SIG-M5 treated with dmso at 0.1 percent for 504 hours (cell line): ENCODE data around the gene KIF13A.
"Not testable (repeated sequence)": the region's sequence is repeated elsewhere in the genome, so short reads cannot be mapped to it uniquely, and the experiment has no call there.

Experiments
- DNase-seq: peaks from one replicate; lab custom pipeline; 2025; ENCODE audit not compliant: unreplicated experiment; lab: John Stamatoyannopoulos, UW

KIF13A gene

GRCh38 chr6:17904491-17905120 lies 82.8 kb downstream of the KIF13A start:
- no peak for DNase-seq

GRCh38 chr6:17902974-17903373 lies 84.5 kb downstream of the KIF13A start:
- no peak for DNase-seq

- no peak for DNase-seq
Observed at GRCh38 chr6:17901493-17901892, 85.9 kb downstream of the KIF13A start.

GRCh38 chr6:17900011-17900410 lies 87.4 kb downstream of the KIF13A start:
- no peak for DNase-seq

- no peak for DNase-seq
Observed at GRCh38 chr6:17899491-17899890, 87.9 kb downstream of the KIF13A start.

GRCh38 chr6:17897681-17898080 lies 89.8 kb downstream of the KIF13A start:
- DNase-seq = no peak

GRCh38 chr6:17894905-17895304 lies 92.5 kb downstream of the KIF13A start:
- DNase-seq = no peak

GRCh38 chr6:17894191-17894590 lies 93.2 kb downstream of the KIF13A start:
- no peak for DNase-seq

- DNase-seq = peak; percentile 47
Observed at GRCh38 chr6:17892097-17892686, 95.2 kb downstream of the KIF13A start.

GRCh38 chr6:17890309-17890708 lies 97.1 kb downstream of the KIF13A start:
- DNase-seq = no peak

- not testable (repeated sequence) for DNase-seq
Observed at GRCh38 chr6:17889777-17890176, 97.7 kb downstream of the KIF13A start.

- no peak for DNase-seq
Observed at GRCh38 chr6:17886891-17887290, 100.5 kb downstream of the KIF13A start.

- DNase-seq = no peak
Observed at GRCh38 chr6:17885889-17886576, 101.4 kb downstream of the KIF13A start.

GRCh38 chr6:17884498-17885478 lies 102.6 kb downstream of the KIF13A start:
- DNase-seq = peak; percentile 71

GRCh38 chr6:17883665-17884497 lies 103.6 kb downstream of the KIF13A start:
- DNase-seq = peak; percentile 31

- no peak for DNase-seq
Observed at GRCh38 chr6:17881085-17881858, 106.2 kb downstream of the KIF13A start.

- no peak for DNase-seq
Observed at GRCh38 chr6:17879184-17879583, 108.3 kb downstream of the KIF13A start.

GRCh38 chr6:17878734-17879133 lies 108.7 kb downstream of the KIF13A start:
- no peak for DNase-seq

- DNase-seq = no peak
Observed at GRCh38 chr6:17877895-17878440, 109.5 kb downstream of the KIF13A start.
